Stimulated activated CD4-positive, alpha-beta T cell treated with anti-CD3 and anti-CD28 coated beads, Interleukin-2, amount 100 ng/mL, for 4 hours (primary cell): Measurements from ENCODE around the gene EGFL7.
"Not testable (repeated sequence)": the region's sequence is repeated elsewhere in the genome, so short reads cannot be mapped to it uniquely, and the experiment has no call there.

Experiments
- DNase-seq: peaks from one replicate; pipeline ENCODE4 v3.0.0-alpha.2; 2020; ENCODE audit warnings: low read depth

The EGFL7 gene

DNA sequence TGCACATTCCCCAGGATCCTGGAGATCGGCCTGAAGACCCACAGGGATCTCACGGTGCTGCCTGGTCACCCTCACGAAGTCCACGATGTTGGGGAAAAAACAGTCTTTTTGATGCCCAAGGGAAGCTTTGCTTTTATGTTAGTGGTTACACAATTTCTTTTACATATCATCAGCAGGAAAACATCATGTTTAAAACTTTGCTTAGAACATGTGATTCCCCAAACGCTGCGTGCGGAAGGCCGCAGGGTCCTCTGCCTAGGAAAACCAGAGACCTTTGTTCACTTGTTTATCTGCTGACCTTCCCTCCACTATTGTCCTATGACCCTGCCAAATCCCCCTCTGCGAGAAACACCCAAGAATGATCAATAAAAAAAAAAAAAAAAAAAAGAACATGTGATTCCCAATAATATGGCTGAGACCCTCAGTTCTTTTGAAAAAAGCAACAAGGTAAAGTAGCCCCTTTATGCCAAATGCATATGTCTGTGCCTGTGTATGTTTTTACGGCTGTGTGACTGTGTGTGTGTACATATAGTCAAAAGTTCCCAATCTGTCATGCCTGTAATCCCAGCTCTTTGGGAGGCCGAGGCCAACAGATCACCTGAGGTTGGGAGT, 36.0 kb downstream of the EGFL7 start:
- DNase-seq = no peak

DNA sequence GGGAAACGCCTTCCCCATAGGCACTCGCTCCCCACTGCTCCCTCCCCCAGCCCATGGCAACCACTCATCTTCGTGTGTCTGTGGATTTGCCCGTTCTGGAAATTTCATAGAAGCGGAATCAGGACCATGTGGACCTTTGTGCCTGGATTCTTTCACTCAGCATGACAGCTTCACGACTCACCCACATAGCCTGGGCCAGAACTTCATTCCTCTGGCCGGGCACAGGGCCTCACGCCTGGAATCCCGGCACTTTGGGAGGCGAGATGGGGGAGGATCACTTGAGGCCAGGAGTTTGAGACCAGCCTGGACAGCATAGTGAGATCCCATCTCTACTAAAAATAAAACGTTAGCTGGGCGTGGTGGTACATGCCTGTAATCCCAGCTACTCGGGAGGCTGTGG, 37.6 kb downstream of the EGFL7 start:
- no peak for DNase-seq

GRCh38 chr9:136700959-136701667, 38.4 kb downstream of the EGFL7 start:
- DNase-seq = peak; percentile 35

DNA sequence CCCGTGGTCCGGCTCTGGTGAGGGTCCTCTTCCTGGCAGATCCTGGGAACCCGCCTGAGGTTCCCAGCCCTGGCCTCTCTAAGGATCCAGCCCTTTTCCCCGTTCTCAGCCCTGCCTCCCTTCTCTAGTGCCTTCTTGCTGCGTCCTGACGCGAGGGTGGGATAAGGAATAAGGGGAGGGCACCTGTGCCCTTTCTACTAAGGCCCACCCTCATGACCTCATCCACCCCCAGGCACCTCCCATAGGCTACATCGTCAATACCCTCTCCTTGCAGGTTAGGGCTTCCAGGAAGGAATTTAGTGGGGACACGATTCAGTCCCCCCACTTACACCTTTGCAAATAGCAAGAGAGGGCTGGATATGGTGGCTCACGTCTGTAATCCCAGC, 38.9 kb downstream of the EGFL7 start:
- no peak for DNase-seq

DNA sequence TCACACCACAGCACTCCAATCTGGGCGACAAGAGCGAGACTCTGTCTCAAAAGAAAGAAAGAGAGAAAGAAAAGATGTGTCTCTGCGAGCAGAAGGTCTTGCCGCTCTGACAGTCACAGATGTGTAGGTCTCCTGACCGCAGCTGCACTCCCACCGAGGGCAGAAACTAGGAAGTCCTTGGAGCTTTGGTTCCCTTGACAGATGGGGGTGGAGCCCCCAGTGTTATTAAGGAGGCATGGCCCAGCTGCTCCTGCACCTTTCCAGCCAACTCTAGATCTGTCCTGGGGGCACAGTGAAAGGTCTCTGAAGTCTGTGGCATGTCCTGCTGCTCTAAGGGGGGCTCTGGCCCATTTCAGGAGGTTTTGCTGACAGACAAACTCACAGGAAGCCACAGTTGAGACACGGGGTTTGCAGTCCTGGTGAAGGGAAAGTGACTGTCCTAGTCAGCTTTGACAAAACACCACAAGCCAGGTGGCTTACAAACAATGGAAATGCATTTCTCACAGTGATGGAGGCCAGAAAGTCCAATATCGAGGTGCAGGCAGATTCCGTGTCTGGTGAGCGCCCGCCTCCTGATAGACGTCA, 40.7 kb downstream of the EGFL7 start:
- no peak for DNase-seq

DNA sequence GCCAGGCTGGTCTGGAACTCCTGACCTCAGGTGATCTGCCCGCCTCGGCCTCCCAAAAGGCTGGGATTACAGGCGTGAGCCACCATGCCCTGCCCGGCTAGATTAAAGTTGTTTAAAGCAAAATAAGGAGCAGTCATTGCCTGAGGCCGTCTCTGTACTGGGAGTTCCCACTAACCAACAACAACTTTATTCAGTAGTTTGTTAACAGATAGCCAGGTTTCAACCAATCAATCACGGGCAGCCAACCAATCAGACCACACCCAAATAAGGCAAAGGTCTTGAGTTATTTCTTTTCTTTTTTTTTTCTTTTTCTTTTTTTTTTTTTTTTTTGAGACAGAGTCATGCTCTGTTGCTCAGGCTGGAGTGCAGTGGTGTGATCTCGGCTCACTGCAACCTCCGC, 42.0 kb downstream of the EGFL7 start:
- DNase-seq = not testable (repeated sequence)

- no peak for DNase-seq
Observed at GRCh38 chr9:136705564-136705963, 42.8 kb downstream of the EGFL7 start.

GRCh38 chr9:136707011-136707410, 44.3 kb downstream of the EGFL7 start:
- no peak for DNase-seq

DNA sequence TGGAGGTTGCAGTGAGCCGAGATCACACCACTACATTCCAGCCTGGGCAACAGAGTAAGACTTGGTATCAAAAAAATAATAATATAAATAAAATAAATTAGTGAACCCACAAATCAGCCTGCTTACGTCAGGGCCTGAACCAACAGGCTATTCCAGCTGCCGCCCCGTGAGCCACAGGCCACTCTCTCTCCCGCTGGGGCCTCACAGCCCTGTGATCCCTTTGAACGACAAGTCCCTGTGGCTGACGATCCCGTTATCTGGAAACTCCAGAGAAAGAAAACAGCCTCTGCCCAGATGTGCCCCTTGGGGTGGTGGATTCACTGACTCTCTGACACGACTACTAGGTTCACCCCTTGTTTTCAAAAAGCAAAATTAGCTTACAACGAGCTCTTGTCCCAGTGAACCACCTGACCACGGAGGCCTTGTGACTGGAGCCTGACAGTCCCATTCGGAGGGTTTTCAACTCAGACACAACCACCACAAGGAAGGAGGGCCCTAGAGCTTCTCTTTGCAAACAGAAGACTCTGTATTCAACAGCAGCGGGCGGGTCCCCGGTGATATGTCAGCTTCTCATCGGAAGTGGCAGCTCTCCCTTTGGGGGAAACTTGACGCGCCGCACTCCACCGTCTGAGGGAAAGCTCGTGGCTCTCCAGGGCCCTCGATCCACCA, 45.3 kb downstream of the EGFL7 start:
- DNase-seq = no peak

DNA sequence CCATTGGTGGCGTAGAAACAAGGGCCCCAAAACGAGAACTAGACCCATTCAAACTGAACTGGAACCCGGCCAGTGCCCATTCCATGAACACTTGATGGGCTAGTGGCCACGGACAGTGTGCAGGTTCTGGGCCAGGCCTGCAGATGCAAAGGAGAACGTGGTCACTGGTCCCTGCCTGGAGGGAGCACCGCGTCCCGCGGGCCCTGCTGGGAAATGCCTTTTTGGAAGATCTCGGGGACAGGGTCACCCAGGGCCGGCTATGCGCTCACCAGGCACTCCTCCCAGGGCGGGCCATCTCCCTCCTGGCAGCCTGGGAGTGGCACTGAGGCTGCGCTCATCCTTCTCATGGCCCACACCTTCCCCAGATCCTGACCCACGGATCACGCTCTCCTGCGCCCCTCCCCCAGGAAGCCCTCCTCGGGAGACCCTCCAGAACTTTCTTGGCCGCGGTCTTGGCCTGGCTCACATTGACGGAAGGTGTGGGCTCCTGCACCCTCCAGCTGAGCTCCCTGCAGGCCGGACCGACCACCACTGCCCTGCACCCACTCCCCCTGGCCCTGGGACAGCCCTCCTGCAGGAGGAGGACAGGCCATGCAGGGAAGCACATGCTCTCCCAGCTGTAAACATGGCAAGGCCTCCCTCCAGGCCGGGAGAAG, 46.9 kb downstream of the EGFL7 start:
- DNase-seq = no peak

- no peak for DNase-seq
Observed at GRCh38 chr9:136710543-136710942, 47.8 kb downstream of the EGFL7 start.

- not testable (repeated sequence) for DNase-seq
Observed at GRCh38 chr9:136711219-136711648, 48.5 kb downstream of the EGFL7 start.

DNA sequence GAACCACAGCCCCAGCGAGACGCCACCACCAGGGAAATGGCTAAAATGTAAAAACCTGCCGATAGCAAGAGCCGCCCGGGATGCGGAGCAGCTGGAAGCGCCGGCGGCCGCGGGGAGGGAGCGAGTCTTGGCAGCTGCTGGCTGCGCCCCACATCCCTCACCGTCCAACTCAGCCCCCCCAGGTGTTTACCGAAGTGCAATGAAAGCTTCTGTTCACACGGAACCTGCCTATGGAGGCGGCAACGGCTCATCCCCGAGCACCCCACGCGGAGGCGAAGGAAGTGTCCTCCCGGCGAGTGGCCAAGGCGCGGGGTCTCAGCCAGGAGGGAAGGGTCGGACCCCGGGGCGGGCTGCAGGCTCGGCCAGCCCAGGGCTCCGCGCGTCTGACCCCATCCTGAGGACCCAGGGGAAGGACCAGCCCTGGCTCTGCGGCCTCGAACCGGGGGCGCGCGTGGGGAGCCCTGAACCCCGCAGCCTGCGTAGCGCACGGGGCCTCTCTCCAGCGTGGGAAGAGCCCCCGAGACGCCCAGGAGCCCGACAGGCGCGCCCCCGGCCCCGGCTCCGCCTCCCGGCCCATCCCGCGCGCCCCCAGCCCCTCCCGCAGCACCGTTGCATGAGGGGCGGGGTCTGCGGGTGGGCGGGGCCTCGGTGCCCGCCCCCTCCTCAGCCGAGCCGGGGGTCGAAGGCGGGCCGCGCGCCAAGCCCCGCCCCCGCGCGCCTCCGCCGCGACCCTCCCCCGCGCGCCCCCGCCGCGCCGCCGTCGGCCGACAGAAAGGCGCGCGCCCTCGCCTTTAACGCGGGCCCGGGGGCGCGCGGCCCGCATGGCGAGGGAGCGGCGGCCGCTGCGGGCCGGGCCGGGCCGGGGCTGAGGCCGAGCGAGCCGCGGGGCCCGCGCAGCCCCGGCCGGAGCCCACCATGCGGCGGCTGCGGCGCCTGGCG, 49.3 kb downstream of the EGFL7 start, which contains the start of gene DIPK1B:
DIPK1B (plus strand) TSS at position 822 of the 939 bp plus-strand sequence; CDS start at position 916, 94 bp downstream.
- no peak for DNase-seq

DNA sequence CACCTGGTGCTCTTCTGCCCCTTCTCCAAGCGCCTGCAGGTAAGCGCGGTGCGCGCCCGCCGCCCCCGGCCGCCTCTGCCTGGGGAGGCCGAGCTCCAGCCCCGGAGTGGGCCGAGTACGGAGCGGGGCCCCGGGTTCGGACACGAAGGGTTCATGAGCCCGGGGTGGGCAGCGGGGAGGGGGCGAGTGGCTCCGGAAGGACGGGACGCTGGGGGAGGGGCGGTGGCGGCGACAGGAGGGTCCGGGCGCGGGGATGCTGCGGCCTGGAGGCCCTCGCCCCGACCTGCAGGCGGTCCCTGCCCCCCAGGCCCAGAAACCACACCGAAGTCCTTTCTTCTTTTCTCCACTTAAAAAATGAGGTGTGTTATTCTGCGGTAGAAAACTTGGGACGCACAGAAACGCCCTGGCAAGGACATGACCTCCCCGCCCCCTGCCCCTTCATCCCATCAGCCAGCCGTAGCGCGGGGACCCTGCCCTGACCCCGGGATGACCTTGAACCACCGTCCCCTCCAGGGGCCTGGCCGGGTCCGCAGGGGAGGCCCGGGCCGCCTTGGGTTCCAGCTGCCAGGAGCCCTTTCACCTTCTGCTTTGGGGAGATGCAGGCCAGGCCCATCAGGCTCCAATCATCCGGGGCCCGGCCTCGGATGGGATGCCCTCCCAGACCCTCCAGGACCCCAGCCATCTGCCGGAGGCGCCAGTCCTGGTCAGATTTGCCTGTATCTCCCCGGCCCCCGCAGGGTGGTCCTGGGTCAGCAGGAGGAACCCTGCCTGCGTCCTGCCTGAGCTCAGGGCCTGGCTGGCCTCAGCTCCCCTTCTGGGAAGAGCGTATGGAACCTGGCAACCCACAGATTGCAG, 50.2 kb downstream of the EGFL7 start:
- DNase-seq = no peak

DNA sequence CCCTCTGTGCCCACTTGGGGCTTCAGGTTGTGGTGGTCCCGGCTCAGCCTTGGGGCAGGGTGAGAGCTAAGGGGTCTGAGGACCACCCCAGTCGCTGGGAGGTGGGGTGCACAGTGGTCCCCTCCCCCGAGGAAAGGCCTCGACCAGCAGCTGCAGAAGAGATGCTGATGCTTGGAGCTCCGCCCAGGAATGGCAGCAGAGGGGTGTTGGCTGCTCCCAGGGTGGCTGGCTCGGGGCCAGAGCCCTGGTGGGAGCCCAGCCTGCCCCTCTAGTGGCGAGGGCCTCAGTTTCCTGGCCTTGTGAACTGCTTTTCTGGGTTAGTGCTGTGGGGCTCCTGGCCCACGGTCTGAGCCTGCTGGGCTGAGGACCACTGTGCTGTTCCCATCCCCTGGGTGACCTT, 50.8 kb downstream of the EGFL7 start:
- no peak for DNase-seq

- DNase-seq = no peak
Observed at GRCh38 chr9:136714096-136714892, 51.6 kb downstream of the EGFL7 start.

- no peak for DNase-seq
Observed at GRCh38 chr9:136714893-136715274, 52.2 kb downstream of the EGFL7 start.

- no peak for DNase-seq
Observed at GRCh38 chr9:136717399-136717798, 54.7 kb downstream of the EGFL7 start.
